NCI-H2171 treated with DMSO at 0.1 percent for 48 hours (cell line): Measurements from ENCODE around the gene GCNT3.

ENCODE experiments used
- DNase-seq: peaks from one replicate; lab custom pipeline; 2025; lab: John Stamatoyannopoulos, UW

The GCNT3 gene, protein sequence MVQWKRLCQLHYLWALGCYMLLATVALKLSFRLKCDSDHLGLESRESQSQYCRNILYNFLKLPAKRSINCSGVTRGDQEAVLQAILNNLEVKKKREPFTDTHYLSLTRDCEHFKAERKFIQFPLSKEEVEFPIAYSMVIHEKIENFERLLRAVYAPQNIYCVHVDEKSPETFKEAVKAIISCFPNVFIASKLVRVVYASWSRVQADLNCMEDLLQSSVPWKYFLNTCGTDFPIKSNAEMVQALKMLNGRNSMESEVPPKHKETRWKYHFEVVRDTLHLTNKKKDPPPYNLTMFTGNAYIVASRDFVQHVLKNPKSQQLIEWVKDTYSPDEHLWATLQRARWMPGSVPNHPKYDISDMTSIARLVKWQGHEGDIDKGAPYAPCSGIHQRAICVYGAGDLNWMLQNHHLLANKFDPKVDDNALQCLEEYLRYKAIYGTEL

DNA sequence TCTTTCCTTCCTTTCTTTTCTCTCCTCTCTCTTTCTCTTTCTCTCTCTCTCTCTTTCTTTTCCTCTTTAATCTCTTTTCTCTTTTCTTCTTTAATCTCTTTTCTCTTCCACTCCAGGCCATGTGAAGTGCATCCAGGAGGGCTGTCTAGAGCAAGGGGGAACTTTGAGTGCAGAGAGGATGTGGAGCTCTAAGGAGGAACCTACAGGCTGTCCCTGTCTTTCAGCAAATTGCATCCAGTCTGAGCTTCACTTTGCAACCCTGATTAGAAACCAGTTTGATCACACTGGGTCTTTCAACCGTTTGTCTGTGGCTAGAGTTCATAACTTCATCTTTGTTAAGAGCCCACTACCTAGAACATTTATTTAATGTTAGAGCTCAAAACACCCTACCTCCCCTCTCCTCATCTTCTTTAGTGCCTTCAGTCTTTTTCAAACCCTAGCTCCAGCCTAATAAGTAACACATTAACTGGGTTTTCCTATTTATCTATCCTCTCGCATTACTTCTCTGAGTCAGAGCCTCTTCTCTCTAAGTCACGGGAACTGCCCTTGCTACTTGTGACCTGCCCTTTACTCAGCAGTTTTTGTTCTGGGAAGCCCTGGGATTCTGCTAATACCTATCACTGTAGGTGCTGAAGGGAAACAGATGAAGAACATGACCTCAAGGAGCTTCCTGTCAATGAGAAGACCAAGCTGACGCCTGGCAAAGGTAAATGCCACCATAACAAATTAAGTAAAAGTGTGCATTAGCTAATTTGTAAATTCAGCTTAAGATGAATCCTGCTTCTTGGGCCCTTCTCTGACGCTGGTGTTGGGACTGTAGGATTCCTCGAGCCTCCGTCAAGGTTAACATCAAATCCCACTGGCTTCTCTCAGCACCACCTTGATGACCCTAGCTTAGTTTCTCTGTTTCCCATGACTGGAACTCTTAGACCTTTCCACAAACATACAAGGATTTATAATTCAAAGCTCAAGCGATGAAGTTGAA is at the start of gene GCNT3:
Gene GCNT3, plus strand, starts transcription at position 508 of the 985 bp plus-strand sequence. CDS start 6,456 bp downstream, outside the sequence.
- DNase-seq = no peak

DNA sequence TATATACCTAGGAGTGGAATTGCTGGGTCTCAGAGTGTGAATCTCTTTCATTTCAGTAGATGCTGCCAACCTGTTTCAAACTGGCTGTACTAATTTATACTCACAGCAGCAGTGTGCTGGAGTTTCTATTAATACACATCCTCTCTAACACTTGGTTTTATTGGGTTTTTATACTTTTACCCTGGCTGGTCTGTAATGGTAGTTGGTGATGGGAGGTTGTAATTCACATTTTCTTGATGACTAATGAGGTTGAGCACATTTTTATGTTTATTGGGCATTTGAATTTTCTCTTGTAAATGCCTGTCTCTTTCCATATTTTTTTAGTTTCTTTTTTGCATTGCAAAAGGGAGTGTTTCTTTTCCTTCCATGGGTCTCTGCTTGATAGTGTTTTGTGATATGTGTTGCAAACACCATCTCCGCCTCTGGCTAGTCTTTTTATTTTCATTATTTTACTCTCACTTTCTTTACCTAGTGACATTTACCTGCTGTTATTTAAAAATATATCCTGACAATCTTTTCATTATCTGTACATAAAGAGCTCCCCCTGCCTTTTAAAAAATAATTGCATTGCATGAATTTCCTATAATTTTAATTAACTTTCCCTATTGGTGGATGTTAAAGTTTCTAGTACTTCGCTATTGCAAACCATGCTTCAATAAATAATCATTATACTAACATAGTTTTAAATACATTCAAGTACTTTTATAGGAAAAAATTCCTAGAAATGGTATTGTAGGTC is 49.0 kb upstream of the GCNT3 start:
- no peak for DNase-seq

DNA sequence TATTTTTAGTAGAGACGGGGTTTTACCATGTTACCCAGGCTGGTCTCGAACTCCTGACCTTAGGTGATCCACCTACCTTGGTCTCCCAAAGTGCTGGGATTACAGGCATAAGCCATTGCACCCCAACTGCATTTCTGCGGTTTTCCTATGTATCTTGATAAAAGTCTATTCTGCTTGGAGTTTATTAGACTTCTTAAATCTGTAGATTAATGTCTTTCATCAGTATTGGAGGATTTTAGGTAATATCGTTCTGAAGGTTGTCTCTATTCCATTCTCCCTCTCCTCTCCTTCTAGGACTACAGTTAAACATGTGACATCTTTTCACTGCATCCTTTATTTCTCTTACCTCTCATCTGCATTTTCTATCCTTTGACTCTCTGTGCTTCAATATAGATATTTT is 46.3 kb upstream of the GCNT3 start:
- DNase-seq = no peak

DNA sequence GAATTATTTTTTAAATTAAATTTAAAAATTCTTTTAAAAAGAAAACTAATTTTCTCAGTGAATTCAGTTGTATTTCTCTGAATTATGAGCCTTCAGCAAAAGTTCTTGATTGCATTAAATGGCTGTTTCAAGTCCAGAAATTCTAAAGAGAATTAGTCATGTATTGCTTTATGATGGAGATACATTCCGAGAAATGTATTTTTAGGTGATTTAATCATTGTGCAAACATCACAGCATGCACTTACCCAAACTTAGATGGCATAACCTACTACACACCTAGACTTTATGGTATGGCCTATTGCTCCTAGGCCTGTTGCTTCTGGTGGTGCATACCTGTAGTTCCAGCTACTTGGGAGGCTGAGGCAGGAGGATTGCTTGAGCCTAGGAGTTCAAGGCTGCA is 44.3 kb upstream of the GCNT3 start:
- no peak for DNase-seq

DNA sequence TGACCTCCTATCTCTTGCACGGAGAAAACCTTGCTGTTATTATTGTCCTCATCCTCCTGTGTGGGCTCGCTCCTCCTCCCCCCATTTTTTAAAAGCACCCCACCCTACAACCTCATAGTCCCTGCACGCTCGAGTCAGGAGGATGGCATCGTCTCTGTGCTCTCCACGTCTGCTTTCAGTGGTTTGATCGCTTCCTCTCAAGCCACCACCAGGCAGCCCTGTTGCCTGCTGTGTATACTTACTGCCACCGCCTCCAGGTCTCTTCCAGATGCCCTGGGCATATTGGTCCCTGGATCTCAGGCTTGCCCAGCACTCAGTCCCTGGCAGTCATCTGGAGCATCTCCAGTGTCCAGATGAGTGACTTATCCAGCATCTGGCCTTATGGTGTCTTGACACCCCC is 42.1 kb upstream of the GCNT3 start:
- DNase-seq = no peak

DNA sequence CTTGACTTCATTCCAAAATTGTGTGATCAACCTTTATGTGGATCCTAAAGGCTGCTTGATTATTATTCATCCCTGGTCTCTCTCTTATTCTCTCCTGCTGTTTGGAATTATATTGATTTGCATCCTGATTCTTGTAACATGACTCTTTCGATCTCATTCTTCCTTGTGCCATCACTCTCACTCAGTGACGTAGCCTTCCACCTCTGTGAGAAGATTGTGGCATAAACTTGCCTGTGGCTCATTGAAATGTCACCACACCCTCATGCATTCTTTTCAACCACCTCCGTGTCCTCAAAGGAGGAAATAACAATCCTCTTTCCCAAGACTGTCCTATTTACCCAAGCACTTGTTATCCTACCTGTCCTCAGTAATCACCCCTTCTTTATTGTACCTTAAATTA is 41.3 kb upstream of the GCNT3 start:
- DNase-seq = no peak

DNA sequence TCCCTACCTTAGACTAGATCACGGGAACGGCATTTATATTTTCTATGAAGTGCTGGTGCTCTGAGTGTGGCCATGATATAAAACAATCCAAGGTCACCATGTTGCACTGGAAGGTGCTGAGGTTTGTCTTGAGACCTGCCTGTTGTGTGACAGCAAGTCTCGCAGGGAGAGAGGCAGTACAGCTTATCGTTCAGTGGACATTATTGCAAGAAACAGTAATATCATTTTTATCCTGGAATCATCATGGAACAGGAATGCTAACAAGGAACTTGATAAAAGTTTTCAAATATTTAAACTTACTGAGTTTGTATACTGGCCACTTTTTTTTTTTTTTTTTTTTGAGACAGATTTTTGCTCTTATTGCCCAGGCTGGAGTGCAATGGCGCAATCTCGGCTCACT is 40.0 kb upstream of the GCNT3 start:
- DNase-seq = no peak

DNA sequence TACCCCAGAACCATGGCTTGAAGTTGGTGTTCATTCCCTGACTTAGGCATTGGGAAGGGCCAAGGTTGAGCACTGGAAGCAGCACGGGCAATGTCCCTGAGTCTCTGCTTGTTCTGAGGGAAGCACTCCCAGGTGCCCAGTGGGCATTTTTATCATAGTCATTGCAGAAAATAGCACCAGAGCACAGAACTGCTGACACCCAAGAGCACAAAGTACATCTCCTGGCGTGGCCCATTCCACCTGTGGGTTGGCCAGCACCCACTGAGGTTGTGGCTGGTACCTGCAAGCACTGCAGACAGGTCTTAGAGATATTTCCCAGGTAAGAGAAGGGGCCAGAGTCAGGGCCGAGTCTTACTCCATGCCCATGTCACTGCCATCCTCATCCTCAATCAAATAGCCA is 28.5 kb upstream of the GCNT3 start:
- no peak for DNase-seq

DNA sequence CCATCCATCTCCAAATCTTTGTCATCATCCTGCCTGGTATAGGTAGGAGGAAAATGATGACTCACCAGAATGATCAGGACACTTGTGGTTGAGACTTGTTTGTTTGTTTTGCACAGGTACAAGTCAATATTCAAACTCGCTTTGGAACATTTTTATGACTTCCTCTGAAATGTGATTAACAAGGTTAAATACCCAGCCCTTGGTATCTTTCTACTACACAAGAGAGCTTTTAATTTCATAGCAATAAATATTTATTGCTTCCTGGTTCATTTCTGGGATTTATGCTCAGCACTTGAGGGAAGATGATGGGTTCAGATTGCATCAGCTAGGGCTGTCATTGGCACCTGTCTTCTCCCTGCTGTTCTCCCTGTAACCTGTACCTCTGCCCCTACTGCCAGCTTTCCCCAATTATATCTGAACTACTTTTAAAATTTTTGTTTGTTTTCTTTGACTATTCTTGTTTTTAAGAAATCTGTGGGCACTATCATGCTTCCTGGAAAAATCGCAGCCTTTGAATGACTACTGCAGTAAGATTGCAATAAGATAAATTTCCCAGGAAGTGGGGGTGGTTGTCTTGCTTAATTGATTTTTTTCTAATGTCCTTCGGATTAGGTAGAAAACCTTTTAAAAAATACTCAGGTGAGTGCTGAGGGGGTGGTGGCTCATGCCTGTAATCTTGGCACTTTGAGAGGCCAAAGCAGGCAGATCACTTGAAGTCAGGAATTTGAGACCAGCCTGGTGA is 24.3 kb upstream of the GCNT3 start:
- peak; percentile 69 for DNase-seq

DNA sequence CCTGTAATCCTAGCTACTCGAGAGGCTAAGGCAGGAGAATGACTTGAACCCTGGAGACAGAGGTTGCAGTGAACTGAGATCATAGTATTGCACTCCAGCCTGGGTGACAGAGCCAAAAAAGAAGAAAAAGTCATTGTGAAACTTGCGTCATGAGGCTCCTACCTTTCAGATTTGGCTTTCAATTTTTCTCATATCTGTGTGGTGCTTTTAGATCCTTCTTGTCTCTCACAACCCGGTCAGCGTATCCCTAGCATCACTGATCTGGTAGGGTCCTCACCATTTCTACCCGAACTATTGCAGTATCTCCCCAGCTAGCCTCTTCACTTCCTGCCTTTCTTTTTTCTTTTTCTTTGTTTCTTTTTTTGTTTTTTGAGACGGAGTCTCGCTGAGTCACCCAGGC is 21.6 kb upstream of the GCNT3 start:
- DNase-seq = no peak

DNA sequence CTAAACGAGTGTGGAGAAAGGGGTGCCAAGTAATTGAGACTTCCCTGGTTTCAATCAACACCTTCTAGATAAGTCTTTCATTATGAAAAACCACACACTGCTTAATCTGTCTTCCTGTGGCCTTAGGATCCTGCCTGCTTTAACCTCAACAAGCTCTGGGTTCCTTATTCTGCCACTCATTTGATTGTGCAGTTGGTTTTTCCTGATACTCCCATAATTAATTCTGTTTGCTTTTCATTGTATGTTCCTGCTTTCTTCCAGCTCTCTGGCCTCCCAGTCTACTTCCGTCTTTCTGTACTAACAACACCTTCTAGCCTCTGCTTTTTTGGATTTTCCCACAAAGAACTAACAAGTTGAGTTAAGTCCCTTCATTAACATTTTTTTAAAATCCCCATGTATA is 20.2 kb upstream of the GCNT3 start:
- DNase-seq = no peak

DNA sequence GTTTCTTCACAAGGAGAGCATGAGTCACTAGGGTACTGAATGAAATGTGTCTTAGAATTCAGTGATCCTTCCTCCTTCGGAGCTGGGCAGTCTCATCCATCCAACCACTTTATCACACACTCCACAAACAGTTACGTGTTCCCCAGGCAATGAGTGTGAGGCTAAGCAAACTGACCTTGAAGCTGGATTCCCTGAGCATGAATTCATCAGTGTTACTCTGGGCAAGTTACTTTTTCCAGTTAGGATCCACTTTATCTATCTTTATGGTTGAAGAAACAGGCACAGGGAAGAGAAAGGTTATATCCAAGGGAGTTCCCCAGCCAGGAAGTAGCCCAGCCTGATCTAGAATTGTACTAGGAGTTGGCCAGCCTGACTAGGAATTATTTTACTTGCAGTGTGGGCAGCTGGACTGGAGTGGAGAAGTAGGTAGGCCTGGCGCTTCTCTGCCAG is 17.1 kb upstream of the GCNT3 start:
- DNase-seq = no peak

DNA sequence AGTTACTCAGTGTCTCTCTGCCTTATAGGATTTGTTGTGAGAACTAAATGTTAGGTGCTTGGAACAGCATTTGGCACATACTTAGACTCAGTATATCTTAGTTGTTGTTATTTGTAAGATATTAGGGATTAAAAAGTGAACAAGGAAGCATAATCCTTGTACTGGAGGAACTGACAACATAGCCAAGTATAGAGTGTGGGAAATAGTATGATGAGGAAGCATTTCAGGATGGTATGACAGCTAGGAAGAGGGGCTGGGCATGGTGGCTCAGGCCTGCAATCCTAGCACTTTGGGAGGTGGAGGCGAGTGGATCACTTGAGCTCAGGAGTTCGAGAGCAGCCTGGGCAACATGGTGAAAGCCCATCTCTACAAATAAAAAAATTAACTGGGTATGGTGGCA is 16.6 kb upstream of the GCNT3 start:
- no peak for DNase-seq

DNA sequence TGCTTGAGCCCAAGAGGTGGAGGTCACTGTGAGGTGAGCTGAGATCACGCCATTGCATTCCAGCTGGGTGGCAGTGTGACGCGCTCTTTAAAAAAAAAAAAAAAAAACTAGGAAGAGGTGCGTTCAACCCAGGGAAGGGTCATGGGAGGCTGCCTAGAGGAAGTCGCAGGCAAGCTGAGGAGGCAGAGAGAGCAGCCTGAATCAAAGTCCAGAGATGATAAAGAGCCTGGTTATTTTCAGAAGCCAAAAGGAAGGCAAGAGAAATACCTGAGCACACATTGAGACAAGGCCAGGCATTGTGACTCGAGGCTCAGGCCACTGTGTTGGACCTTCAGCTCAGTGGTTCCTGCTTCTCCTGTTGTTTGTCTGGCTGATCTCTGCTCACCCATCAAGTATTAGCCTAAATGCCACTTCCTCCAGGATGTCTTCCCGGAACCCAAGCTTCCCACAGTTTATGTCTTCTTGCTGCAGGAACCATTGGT is 16.1 kb upstream of the GCNT3 start:
- DNase-seq = no peak

DNA sequence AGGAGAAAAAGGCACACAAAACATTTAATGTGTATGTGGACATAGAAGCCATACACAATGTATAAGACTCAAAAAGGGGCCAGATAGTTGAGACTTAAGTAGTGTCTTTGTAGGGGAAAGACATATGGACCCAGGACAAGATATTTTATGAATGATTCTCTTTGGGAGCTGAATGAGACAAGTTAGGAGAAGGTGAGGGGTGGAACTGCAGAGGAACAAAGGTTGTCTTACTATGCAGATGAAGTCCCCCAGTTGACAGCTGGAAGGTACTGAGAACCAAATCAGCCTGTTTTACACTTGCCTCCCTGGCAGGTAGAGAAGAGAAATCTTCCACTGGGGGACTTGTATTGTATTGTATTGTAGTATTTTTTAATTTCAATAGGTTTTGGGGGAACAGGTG is 14.9 kb upstream of the GCNT3 start:
- no peak for DNase-seq

DNA sequence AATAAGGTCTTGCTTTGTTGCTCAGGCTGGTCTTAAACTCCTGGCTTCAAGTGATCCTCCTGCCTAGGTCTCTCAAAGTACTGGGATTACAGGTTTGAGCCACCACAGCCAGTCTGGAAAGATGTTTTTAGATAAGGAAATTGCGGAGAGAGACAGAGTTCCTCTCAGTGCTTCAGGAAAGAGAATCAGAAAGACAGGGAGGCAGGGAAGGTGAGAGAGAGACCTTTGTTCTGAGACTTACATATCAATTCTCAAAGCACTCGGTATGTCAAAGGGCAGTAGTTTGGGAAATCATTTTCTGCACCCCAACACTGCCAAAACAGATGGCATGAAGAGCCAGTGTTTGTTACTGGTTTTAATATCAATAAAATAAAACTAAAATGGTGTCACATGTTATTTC is 13.1 kb upstream of the GCNT3 start:
- DNase-seq = no peak

DNA sequence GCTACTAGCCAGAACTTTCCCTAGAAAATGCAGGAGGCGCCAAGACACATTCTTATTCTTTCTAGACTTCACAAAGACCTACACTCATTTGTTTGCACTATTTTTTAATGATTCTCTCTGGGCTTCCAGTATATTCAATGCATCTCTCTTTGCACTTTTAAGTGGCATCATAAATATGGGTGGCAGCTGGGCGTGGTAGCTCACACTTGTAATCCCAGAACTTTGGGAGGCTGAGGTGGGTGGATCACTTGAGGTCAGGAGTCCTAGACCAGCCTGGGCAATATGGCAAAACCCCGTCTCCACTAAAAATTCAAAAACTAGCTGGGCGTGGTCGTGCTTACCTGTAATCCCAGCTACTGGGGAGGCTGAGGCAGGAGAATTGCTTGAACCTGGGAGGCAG is 5.6 kb upstream of the GCNT3 start:
- no peak for DNase-seq

DNA sequence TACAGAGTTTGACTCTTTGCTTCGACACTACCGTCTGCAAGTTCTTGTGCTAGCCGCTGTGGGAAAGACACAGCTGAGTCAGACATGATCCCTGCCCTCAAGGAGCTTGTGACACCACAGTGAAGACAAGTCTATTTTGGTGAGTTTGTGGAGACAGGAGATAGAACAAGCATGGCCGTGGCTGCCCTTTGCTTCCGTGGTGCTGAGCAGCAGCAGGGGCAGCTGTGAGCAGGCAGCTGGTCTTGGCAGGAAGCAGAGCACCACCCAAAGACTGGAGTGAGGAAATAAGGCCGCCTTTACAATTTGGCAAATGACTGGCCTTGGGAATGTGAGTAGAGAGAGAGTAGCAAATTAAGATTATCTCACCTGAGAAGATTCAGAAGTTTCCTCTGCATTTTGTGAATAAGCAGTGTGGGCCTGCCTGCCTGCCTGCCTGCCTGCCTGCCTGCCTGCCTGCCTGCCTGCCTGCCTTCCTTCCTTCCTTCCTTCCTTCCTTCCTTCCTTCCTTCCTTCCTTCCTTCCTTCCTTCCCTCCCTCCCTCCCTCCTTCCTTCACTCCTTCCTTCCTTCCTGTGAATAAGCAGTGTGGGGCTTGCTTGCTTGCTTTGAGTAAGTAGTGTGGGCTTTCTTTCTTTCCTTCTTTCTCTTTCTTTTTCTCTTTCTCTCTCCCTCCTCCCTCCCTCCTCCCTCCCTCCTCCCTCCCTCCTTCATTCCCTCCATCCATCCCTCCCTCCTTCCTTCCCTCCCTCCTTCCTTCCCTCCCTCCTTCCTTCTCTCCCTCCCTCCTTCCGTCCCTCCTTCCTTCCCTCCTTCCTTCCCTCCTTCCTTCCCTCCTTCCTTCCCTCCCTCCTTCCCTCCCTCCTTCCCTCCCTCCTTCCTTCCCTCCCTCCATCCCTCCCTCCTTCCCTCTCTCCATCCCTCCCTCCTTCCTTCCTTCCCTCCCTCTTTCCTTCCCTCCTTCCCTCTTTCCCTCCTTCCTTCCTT is 1.6 kb upstream of the GCNT3 start:
- no peak for DNase-seq

DNA sequence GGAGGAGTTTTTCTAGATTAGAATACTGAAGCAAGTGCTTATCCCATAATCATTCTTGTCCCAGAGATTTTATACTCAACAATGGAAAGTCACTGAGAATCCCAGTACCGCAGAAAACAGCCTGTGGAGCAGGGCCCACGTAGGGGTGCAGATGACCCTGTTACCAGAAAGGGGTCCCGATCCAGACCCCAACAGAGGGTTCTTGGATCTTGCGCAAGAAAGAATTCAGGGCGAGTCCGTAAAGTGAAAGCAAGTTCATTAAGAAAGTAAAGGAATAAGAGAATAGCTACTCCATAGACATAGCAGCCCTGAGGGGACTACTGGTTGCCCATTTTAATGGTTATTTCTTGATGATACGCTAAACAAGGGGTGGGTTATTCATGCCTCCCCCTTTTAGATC is 2.6 kb downstream of the GCNT3 start:
- no peak for DNase-seq

DNA sequence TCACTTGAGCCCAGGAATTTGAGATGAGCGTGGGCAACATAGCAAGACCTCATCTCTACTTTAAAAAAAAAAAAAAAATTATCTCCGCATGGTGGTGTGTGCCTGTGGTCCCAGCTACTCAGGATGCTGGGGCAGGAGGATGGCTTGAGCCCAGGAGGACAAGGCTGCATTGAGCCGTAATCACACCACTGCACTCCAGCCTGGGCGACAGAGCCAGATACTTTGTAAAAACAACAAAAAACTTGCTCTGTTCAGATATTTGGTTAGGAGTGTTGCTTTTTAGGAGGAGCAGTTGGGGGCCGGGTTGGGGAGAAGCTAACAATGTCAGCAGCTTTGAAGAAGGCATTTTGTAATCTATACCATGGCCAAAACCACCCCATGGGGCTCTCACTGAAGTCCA is 4.1 kb downstream of the GCNT3 start:
- DNase-seq = no peak
